K562 (cell line): ENCODE measurements around the gene DIPK1A. TPM values are rescaled to one million over a fixed set of nuclear protein-coding genes. Genes with fewer than 3 reads are reported as not detected.

Source experiments
- DACH1 ChIP-seq: fragments of 450-650 bp; IDR thresholded peaks from 2 replicates; pipeline ENCODE4 v1.6.1; 2018; ENCODE audit not compliant: partially characterized antibody
- FOXK2 ChIP-seq, 2 experiments: fragments of 450-650 bp; IDR thresholded peaks in 1 of 2; conservative IDR thresholded peaks in 1 of 2; 2 replicates each; pipeline ENCODE4 v1.6.1; 2016; ENCODE audit warnings: low read depth in 2 of 2, mild to moderate bottlenecking in 1 of 2
- HDAC2 ChIP-seq: fragments of 450-650 bp; IDR thresholded peaks from 2 replicates; pipeline ENCODE4 v1.6.1; 2016; ENCODE audit warnings: mild to moderate bottlenecking
- HDGF ChIP-seq: fragments of 450-650 bp; IDR thresholded peaks from 2 replicates; pipeline ENCODE4 v1.6.1; 2016
- HOXB6 ChIP-seq: fragments of 250-450 bp; sonication (Bioruptor Pico); IDR thresholded peaks from 2 replicates; pipeline ENCODE4 v1.5.1; 2022; ENCODE audit warnings: mild to moderate bottlenecking, borderline replicate concordance
- MAFG ChIP-seq: fragments of 450-650 bp; conservative IDR thresholded peaks from 2 replicates; pipeline ENCODE4 v1.6.1; 2016; ENCODE audit warnings: missing genetic modification characterization, missing compliant biosample characterization
- MAZ ChIP-seq, 2 experiments: fragments of 450-650 bp in 1 of 2; sonication (generic) in 1 of 2; formaldehyde crosslinking; IDR thresholded peaks in 1 of 2; conservative IDR thresholded peaks in 1 of 2; 2 replicates each; pipeline versions ENCODE4 v1.4.0 to v1.5.0; 2020; ENCODE audit warnings: mild to moderate bottlenecking in 1 of 2, missing genetic modification reagents in 1 of 2
- PBX2 ChIP-seq, 2 experiments: IDR thresholded peaks in 1 of 2; conservative IDR thresholded peaks in 1 of 2; 2 replicates each; pipeline ENCODE4 v1.6.1; 2016; ENCODE audit warnings: low read depth in 2 of 2, mild to moderate bottlenecking in 1 of 2, missing compliant biosample characterization in 1 of 2, missing genetic modification characterization in 1 of 2, moderate library complexity in 1 of 2
- RBBP5 ChIP-seq: fragments of 200-600 bp; sonication (generic); IDR thresholded peaks from 2 replicates; pipeline ENCODE4 v1.6.1; 2012; ENCODE audit warnings: borderline replicate concordance, mild to moderate bottlenecking, low read length, control low read depth, inconsistent platforms; ENCODE audit not compliant: insufficient read depth, poor library complexity, severe bottlenecking
- RCOR1 ChIP-seq, 2 experiments: IDR thresholded peaks; 2 replicates each; pipeline ENCODE4 v1.6.1; 2012; ENCODE audit warnings: low read depth in 2 of 2, low read length in 2 of 2, borderline replicate concordance in 1 of 2, improper control_type of control experiment in 1 of 2
- SMARCB1 ChIP-seq: IDR thresholded peaks from 2 replicates; pipeline ENCODE4 v1.6.1; 2011; ENCODE audit warnings: improper control_type of control experiment, low read depth; ENCODE audit not compliant: insufficient read length
- ZNF282 ChIP-seq: sonication (generic); formaldehyde crosslinking; IDR thresholded peaks from 2 replicates; pipeline ENCODE4 v1.8.1; 2023; ENCODE audit warnings: missing genetic modification reagents
- ZNF507 ChIP-seq: conservative IDR thresholded peaks from 2 replicates; pipeline ENCODE4 v1.6.1; 2017; ENCODE audit warnings: missing genetic modification characterization, missing compliant biosample characterization
- ZNF830 ChIP-seq: fragments of 250-450 bp; sonication (Bioruptor Pico); IDR thresholded peaks from 2 replicates; pipeline ENCODE4 v1.5.0; 2021; ENCODE audit warnings: mild to moderate bottlenecking
- ZSCAN29 ChIP-seq: fragments of 450-650 bp; IDR thresholded peaks from 2 replicates; pipeline ENCODE4 v1.6.1; 2017
- polyA plus RNA-seq, 8 experiments: library from polyadenylated mRNA; depleted of rRNA in 4 of 8; stranded (reverse) in 5 of 8; unstranded in 3 of 8; fragments of >200 nt; fragmentation: Nextera tagmentation in 2 of 8; fragmentation: Illumina TruSeq in 1 of 8; extraction: Ambion mirVana in 2 of 8; extraction: Trizol in 1 of 8; gene quantifications; 2 replicates each; pipeline versions ENCODE4 v1.2.1 to v1.2.3, GENCODE V29; 2011 to 2014; ENCODE audit warnings: inconsistent platforms in 1 of 8, missing spikeins in 1 of 8
- total RNA-seq, 7 experiments: library from RNA; depleted of rRNA in 6 of 7; stranded (reverse); fragments of >200 nt in 6 of 7; fragmentation: Illumina TruSeq in 2 of 7; extraction: Trizol in 2 of 7; gene quantifications; 2 replicates each; pipeline versions ENCODE4 v1.2.1 to v1.2.3, GENCODE V29; 2011 to 2021; ENCODE audit warnings: low replicate concordance in 1 of 7
- TF ChIP-seq, protein P1 (sequence below), 3 experiments: fragments of 200-800 bp in 1 of 3; sonication (Bioruptor generic) in 1 of 3; sonication (generic) in 1 of 3; formaldehyde crosslinking in 1 of 3; IDR thresholded peaks; 2 replicates each; pipeline versions ENCODE4 v1.6.1 to v1.8.0; 2016 to 2022; ENCODE audit warnings: mild to moderate bottlenecking in 2 of 3, missing compliant biosample characterization in 2 of 3, missing genetic modification characterization in 2 of 3, missing genetic modification reagents in 1 of 3
- TF ChIP-seq, protein P2 (sequence below): fragments of 450-650 bp; formaldehyde crosslinking; conservative IDR thresholded peaks from 2 replicates; pipeline ENCODE4 v1.4.0; 2022; ENCODE audit warnings: mild to moderate bottlenecking, missing genetic modification characterization

Gene DIPK1A
- total and polyA plus RNA-seq, 9 of the 15 experiments (the other 6 are each of a cell fraction or from before 2014, with no cell fraction given): 0.54 to 2.5 (median 1.3) TPM

GRCh38 chr1:92922356-92923035, 38.8 kb downstream of the DIPK1A start (continued):
- TF ChIP-seq, protein P1, sequence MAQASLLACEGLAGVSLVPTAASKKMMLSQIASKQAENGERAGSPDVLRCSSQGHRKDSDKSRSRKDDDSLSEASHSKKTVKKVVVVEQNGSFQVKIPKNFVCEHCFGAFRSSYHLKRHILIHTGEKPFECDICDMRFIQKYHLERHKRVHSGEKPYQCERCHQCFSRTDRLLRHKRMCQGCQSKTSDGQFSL (CRISPR knock-in tag; IDR thresholded peaks at IDR 0.05): no peak
- TF ChIP-seq, protein P1 (tag; IDR thresholded peaks at IDR 0.05): no peak
- TF ChIP-seq HDAC2 (peak; percentile 37; the same call in 1 of the 2 replicates), HDGF (no peak), RBBP5 (peak; percentile 24), HOXB6 (CRISPR knock-in tag) (no peak), DACH1 (no peak), ZSCAN29 (0 out of 2 replicates have a peak, but pooled peaks have one; percentile 12), ZNF830 (CRISPR knock-in tag) (no peak), ZNF507 (tag) (no peak), FOXK2 (conservative IDR thresholded peaks at IDR 0.05 in 1 of 2, IDR thresholded peaks at IDR 0.05 in 1 of 2; ENCODE audit: low read depth in 2 of 2) (no peak), ZNF282 (CRISPR knock-in tag) (no peak), PBX2 (CRISPR knock-in tag; IDR thresholded peaks at IDR 0.05; ENCODE audit: low read depth) (no peak), PBX2 (tag; conservative IDR thresholded peaks at IDR 0.05; ENCODE audit: low read depth) (peak; percentile 35; the same call in 1 of the 2 replicates), MAFG (peak; percentile 80), RCOR1 (IDR thresholded peaks at IDR 0.05; ENCODE audit: borderline replicate concordance in 1 of 2, low read depth in 2 of 2, low read length in 2 of 2) (peak in 1 of 2 experiments; percentile 82; a peak in 1 of 4 replicates), MAZ (CRISPR knock-in tag; conservative IDR thresholded peaks at IDR 0.05 in 1 of 2, IDR thresholded peaks at IDR 0.05 in 1 of 2) (peak in 1 of 2 experiments; percentile 34; a peak in 1 of 4 replicates), SMARCB1 (peak; percentile 53)
- TF ChIP-seq, protein P2, sequence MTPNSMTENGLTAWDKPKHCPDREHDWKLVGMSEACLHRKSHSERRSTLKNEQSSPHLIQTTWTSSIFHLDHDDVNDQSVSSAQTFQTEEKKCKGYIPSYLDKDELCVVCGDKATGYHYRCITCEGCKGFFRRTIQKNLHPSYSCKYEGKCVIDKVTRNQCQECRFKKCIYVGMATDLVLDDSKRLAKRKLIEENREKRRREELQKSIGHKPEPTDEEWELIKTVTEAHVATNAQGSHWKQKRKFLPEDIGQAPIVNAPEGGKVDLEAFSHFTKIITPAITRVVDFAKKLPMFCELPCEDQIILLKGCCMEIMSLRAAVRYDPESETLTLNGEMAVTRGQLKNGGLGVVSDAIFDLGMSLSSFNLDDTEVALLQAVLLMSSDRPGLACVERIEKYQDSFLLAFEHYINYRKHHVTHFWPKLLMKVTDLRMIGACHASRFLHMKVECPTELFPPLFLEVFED: no peak
